HG03066 (cell line): ENCODE measurements around the gene STPG4.
"Not testable (repeated sequence)": the region's sequence is repeated elsewhere in the genome, so short reads cannot be mapped to it uniquely, and the experiment has no call there.

Experiments
- ATAC-seq: cut with Tn5 transposase; IDR thresholded peaks from one replicate; pipeline ENCODE4 v1.9.1; 2021; ENCODE audit warnings: low read depth; ENCODE audit not compliant: unreplicated experiment

STPG4 gene

GRCh38 chr2:47155091-47155876, at the start of gene STPG4:
TSS of gene STPG4 (minus strand) at chr2:47155308. CDS start at chr2:47155251, 57 bp downstream.
- no peak for ATAC-seq

GRCh38 chr2:47204691-47205090, 49.6 kb upstream of the STPG4 start:
- no peak for ATAC-seq

GRCh38 chr2:47203995-47204394, 48.9 kb upstream of the STPG4 start:
- ATAC-seq, result no peak

GRCh38 chr2:47201224-47201623, 46.1 kb upstream of the STPG4 start:
- no peak for ATAC-seq

- no peak for ATAC-seq
These were observed 43.9 kb upstream of the STPG4 start for GRCh38 chr2:47198985-47199451.

GRCh38 chr2:47196499-47196898, 41.4 kb upstream of the STPG4 start:
- ATAC-seq, result no peak

GRCh38 chr2:47196046-47196445, 40.9 kb upstream of the STPG4 start:
- no peak for ATAC-seq

GRCh38 chr2:47195148-47195547, 40.0 kb upstream of the STPG4 start:
- no peak for ATAC-seq

- no peak for ATAC-seq
These were observed 39.3 kb upstream of the STPG4 start for GRCh38 chr2:47194410-47194809.

GRCh38 chr2:47193607-47194006, 38.5 kb upstream of the STPG4 start:
- ATAC-seq, result no peak

GRCh38 chr2:47190188-47190881, 35.2 kb upstream of the STPG4 start:
- no peak for ATAC-seq

- no peak for ATAC-seq
These were observed 34.5 kb upstream of the STPG4 start for GRCh38 chr2:47189635-47190034.

GRCh38 chr2:47187069-47187468, 32.0 kb upstream of the STPG4 start:
- no peak for ATAC-seq

- no peak for ATAC-seq
These were observed 31.2 kb upstream of the STPG4 start for GRCh38 chr2:47186351-47186750.

GRCh38 chr2:47185098-47185497, 30.0 kb upstream of the STPG4 start:
- ATAC-seq, result not testable (repeated sequence)

GRCh38 chr2:47181176-47181575, 26.1 kb upstream of the STPG4 start:
- ATAC-seq, result no peak

- ATAC-seq, result no peak
These were observed 25.4 kb upstream of the STPG4 start for GRCh38 chr2:47180531-47180930.

- no peak for ATAC-seq
These were observed 24.3 kb upstream of the STPG4 start for GRCh38 chr2:47179388-47179787.

GRCh38 chr2:47178341-47178740, 23.2 kb upstream of the STPG4 start:
- ATAC-seq, result no peak

- no peak for ATAC-seq
These were observed 22.0 kb upstream of the STPG4 start for GRCh38 chr2:47177043-47177565.

- ATAC-seq, result no peak
These were observed 19.7 kb upstream of the STPG4 start for GRCh38 chr2:47174733-47175361.
